Mesendoderm (in vitro differentiated cells): ENCODE results near the gene DMRT1.

Source experiments
- DNase-seq: peaks from one replicate; pipeline ENCODE4 v3.0.0; 2013
- H2AK5ac ChIP-seq: 2 replicates; pipeline ENCODE4 v1.6.1; 2013; ENCODE audit warnings: low read length, inconsistent platforms
- H2BK120ac ChIP-seq: 2 replicates; pipeline ENCODE4 v1.6.1; 2013; ENCODE audit warnings: low read depth, mild to moderate bottlenecking, low read length, moderate library complexity, mixed read lengths
- H2BK15ac ChIP-seq: replicated peaks from 2 replicates; pipeline ENCODE4 v1.6.1; 2013; ENCODE audit warnings: low read depth, mild to moderate bottlenecking, moderate library complexity
- H2BK5ac ChIP-seq: 2 replicates; pipeline ENCODE4 v1.6.1; 2013; ENCODE audit warnings: low read length, inconsistent platforms
- H3K18ac ChIP-seq: 2 replicates; pipeline ENCODE4 v1.6.1; 2013; ENCODE audit warnings: mild to moderate bottlenecking, low read length, mixed read lengths
- H3K23ac ChIP-seq: one replicate; pipeline ENCODE4 v1.6.1; 2013; ENCODE audit warnings: low read length
- H3K27ac ChIP-seq: 2 replicates; pipeline ENCODE4 v1.5.1; 2013; ENCODE audit warnings: low read depth, mild to moderate bottlenecking, inconsistent platforms, low read length, moderate library complexity
- H3K27me3 ChIP-seq: 2 replicates; pipeline ENCODE4 v1.6.1; 2013; ENCODE audit warnings: low read length, control low read depth, mild to moderate bottlenecking, inconsistent platforms; ENCODE audit not compliant: insufficient read depth, poor library complexity
- H3K36me3 ChIP-seq: 2 replicates; pipeline ENCODE4 v1.6.1; 2013; ENCODE audit warnings: low read length, inconsistent platforms; ENCODE audit not compliant: control insufficient read depth, insufficient read depth
- H3K4ac ChIP-seq: one replicate; pipeline ENCODE4 v1.6.1; 2013; ENCODE audit warnings: low read depth, mild to moderate bottlenecking, low read length, moderate library complexity
- H3K4me1 ChIP-seq: 2 replicates; pipeline ENCODE4 v1.6.1; 2013; ENCODE audit warnings: low read depth, low read length, inconsistent platforms; ENCODE audit not compliant: control insufficient read depth
- H3K4me2 ChIP-seq: 2 replicates; pipeline ENCODE4 v1.6.1; 2013; ENCODE audit warnings: low read length
- H3K4me3 ChIP-seq: 2 replicates; pipeline ENCODE4 v1.5.1; 2013; ENCODE audit warnings: mild to moderate bottlenecking, low read length
- H3K56ac ChIP-seq: one replicate; pipeline ENCODE4 v1.6.1; 2013; ENCODE audit warnings: low read length
- H3K79me1 ChIP-seq: 2 replicates; pipeline ENCODE4 v1.6.1; 2013; ENCODE audit warnings: low read length, inconsistent platforms
- H3K79me2 ChIP-seq: 2 replicates; pipeline ENCODE4 v1.6.1; 2013; ENCODE audit warnings: mild to moderate bottlenecking, low read length; ENCODE audit not compliant: control insufficient read depth, insufficient read depth
- H3K9ac ChIP-seq: 2 replicates; pipeline ENCODE4 v1.6.1; 2013; ENCODE audit warnings: low read length, inconsistent platforms
- H4K5ac ChIP-seq: one replicate; pipeline ENCODE4 v1.6.1; 2013; ENCODE audit warnings: low read length
- H4K8ac ChIP-seq: one replicate; pipeline ENCODE4 v1.6.1; 2013; ENCODE audit warnings: low read depth, mild to moderate bottlenecking, control low read depth, low read length, moderate library complexity
- whole genome bisulfite sequencing: extraction: QIAGEN DNeasy Blood & Tissue Kit; methylation state at CpG from one replicate; pipeline ENCODE4 v1.1.7; 2013; ENCODE audit warnings: low lambda C conversion rate, missing lambda C conversion rate; ENCODE audit not compliant: insufficient coverage; ENCODE audit errors: extremely low coverage; 5-methylcytosine and 5-hydroxymethylcytosine counted together

The DMRT1 gene

GRCh38 chr9:1005043-1005667 is 163.7 kb downstream of the DMRT1 start:
- peak; percentile 91 for DNase-seq
- peak overlapping the region; percentile 25 for H3K56ac ChIP-seq
- H3K18ac ChIP-seq = no peak overlapping the region
- H3K79me2 ChIP-seq = no peaks in the 10 kb centered on the region
- no peaks in the 10 kb centered on the region for H3K36me3 ChIP-seq
- no peak overlapping the region for H3K9ac ChIP-seq
- H3K27me3 ChIP-seq = no peaks in the 10 kb centered on the region
- WGBS = no CpG with 5 or more reads among the region's 10 CpGs
- H3K4ac ChIP-seq = no peak overlapping the region
- no peak overlapping the region for H2BK120ac ChIP-seq
- H3K4me1 ChIP-seq = no peaks in the 10 kb centered on the region
- H2AK5ac ChIP-seq = no peak overlapping the region
- no peak overlapping the region for H3K23ac ChIP-seq
- no peak overlapping the region for H3K4me2 ChIP-seq
- H3K27ac ChIP-seq = no peak overlapping the region
- H4K8ac ChIP-seq = no peak overlapping the region
- H4K5ac ChIP-seq = no peak overlapping the region
- no peak overlapping the region for H2BK15ac ChIP-seq
- H3K4me3 ChIP-seq = no peak overlapping the region
- no peak overlapping the region for H2BK5ac ChIP-seq
- H3K79me1 ChIP-seq = no peaks in the 10 kb centered on the region

- H4K8ac ChIP-seq = no peak overlapping the region
- H3K4me3 ChIP-seq = no peak overlapping the region
- H3K56ac ChIP-seq = no peak overlapping the region
- H2AK5ac ChIP-seq = no peak overlapping the region
- H2BK5ac ChIP-seq = no peak overlapping the region
- no peaks in the 10 kb centered on the region for H3K27me3 ChIP-seq
- H3K27ac ChIP-seq = no peak overlapping the region
- no CpG with 5 or more reads among the region's 3 CpGs for WGBS
- H3K36me3 ChIP-seq = no peaks in the 10 kb centered on the region
- DNase-seq = no peak
- H2BK15ac ChIP-seq = no peak overlapping the region
- H3K4ac ChIP-seq = no peak overlapping the region
- no peak overlapping the region for H4K5ac ChIP-seq
- H2BK120ac ChIP-seq = no peak overlapping the region
- no peak overlapping the region for H3K9ac ChIP-seq
- H3K79me1 ChIP-seq = no peaks in the 10 kb centered on the region
- H3K23ac ChIP-seq = no peak overlapping the region
- no peak overlapping the region for H3K18ac ChIP-seq
- H3K4me2 ChIP-seq = no peak overlapping the region
- no peaks in the 10 kb centered on the region for H3K79me2 ChIP-seq
- no peaks in the 10 kb centered on the region for H3K4me1 ChIP-seq
Observed at GRCh38 chr9:1007312-1007711, 165.8 kb downstream of the DMRT1 start.

- H3K4me3 ChIP-seq = no peak overlapping the region
- no peak overlapping the region for H4K8ac ChIP-seq
- H2BK120ac ChIP-seq = no peak overlapping the region
- no peaks in the 10 kb centered on the region for H3K4me1 ChIP-seq
- no peak overlapping the region for H3K9ac ChIP-seq
- H3K27ac ChIP-seq = no peak overlapping the region
- no peaks in the 10 kb centered on the region for H3K27me3 ChIP-seq
- WGBS = no CpG with 5 or more reads among the region's 3 CpGs
- H2AK5ac ChIP-seq = no peak overlapping the region
- no peak overlapping the region for H4K5ac ChIP-seq
- no peaks in the 10 kb centered on the region for H3K79me1 ChIP-seq
- no peak overlapping the region for H3K23ac ChIP-seq
- no peak for DNase-seq
- no peaks in the 10 kb centered on the region for H3K36me3 ChIP-seq
- H3K4me2 ChIP-seq = no peak overlapping the region
- no peak overlapping the region for H3K56ac ChIP-seq
- H3K79me2 ChIP-seq = no peaks in the 10 kb centered on the region
- H2BK5ac ChIP-seq = no peak overlapping the region
- H3K18ac ChIP-seq = no peak overlapping the region
- no peak overlapping the region for H3K4ac ChIP-seq
- no peak overlapping the region for H2BK15ac ChIP-seq
Observed at GRCh38 chr9:1008216-1008615, 166.7 kb downstream of the DMRT1 start.

- H3K23ac ChIP-seq = no peak overlapping the region
- H3K56ac ChIP-seq = peak overlapping the region; percentile 52
- H3K4me2 ChIP-seq = no peak overlapping the region
- no peak overlapping the region for H3K9ac ChIP-seq
- no peak overlapping the region for H3K18ac ChIP-seq
- no peaks in the 10 kb centered on the region for H3K27me3 ChIP-seq
- H3K4ac ChIP-seq = no peak overlapping the region
- no peak overlapping the region for H2BK5ac ChIP-seq
- H3K4me3 ChIP-seq = no peak overlapping the region
- H4K5ac ChIP-seq = no peak overlapping the region
- H4K8ac ChIP-seq = no peak overlapping the region
- no peak overlapping the region for H3K27ac ChIP-seq
- WGBS = no CpG with 5 or more reads among the region's 14 CpGs
- no peak overlapping the region for H2BK120ac ChIP-seq
- H2AK5ac ChIP-seq = no peak overlapping the region
- no peaks in the 10 kb centered on the region for H3K4me1 ChIP-seq
- no peaks in the 10 kb centered on the region for H3K36me3 ChIP-seq
- no peaks in the 10 kb centered on the region for H3K79me1 ChIP-seq
- no peaks in the 10 kb centered on the region for H3K79me2 ChIP-seq
- no peak overlapping the region for H2BK15ac ChIP-seq
- peak; percentile 73 for DNase-seq
Observed at GRCh38 chr9:1009101-1009707, 167.7 kb downstream of the DMRT1 start.

- Histone ChIP-seq H3K79me1 (no peaks in the 10 kb centered on the region), H3K18ac (no peak overlapping the region), H2BK120ac (no peak overlapping the region), H2AK5ac (no peak overlapping the region), H2BK5ac (no peak overlapping the region), H3K79me2 (no peaks in the 10 kb centered on the region), H2BK15ac (no peak overlapping the region), H3K4me2 (no peak overlapping the region), H4K5ac (no peak overlapping the region), H3K27me3 (no peaks in the 10 kb centered on the region), H3K27ac (no peak overlapping the region), H3K4ac (no peak overlapping the region), H3K4me3 (no peak overlapping the region), H3K36me3 (no peaks in the 10 kb centered on the region), H3K56ac (no peak overlapping the region), H4K8ac (no peak overlapping the region), H3K23ac (no peak overlapping the region), H3K9ac (no peak overlapping the region), H3K4me1 (no peaks in the 10 kb centered on the region)
- DNase-seq = no peak
- WGBS = no CpG with 5 or more reads among the region's 5 CpGs
Observed at GRCh38 chr9:1013021-1013420, 171.5 kb downstream of the DMRT1 start.

- H3K79me1 ChIP-seq = no peaks in the 10 kb centered on the region
- H3K4me2 ChIP-seq = no peak overlapping the region
- no peak overlapping the region for H2AK5ac ChIP-seq
- no CpG with 5 or more reads among the region's 4 CpGs for WGBS
- no peak overlapping the region for H3K4ac ChIP-seq
- no peak overlapping the region for H2BK120ac ChIP-seq
- H3K27me3 ChIP-seq = no peaks in the 10 kb centered on the region
- no peak overlapping the region for H3K4me3 ChIP-seq
- H4K5ac ChIP-seq = no peak overlapping the region
- H3K9ac ChIP-seq = no peak overlapping the region
- no peak overlapping the region for H3K18ac ChIP-seq
- H3K23ac ChIP-seq = no peak overlapping the region
- H3K56ac ChIP-seq = no peak overlapping the region
- H2BK5ac ChIP-seq = no peak overlapping the region
- H3K36me3 ChIP-seq = no peaks in the 10 kb centered on the region
- H3K27ac ChIP-seq = no peak overlapping the region
- H4K8ac ChIP-seq = no peak overlapping the region
- no peak overlapping the region for H2BK15ac ChIP-seq
- no peaks in the 10 kb centered on the region for H3K4me1 ChIP-seq
- no peaks in the 10 kb centered on the region for H3K79me2 ChIP-seq
- DNase-seq = no peak
Observed at GRCh38 chr9:1014225-1014624, 172.7 kb downstream of the DMRT1 start.
